Hypothalamus (tissue), 51 donors: ENCODE data around the gene INPP4A.
"Not testable (repeated sequence)": the region's sequence is repeated elsewhere in the genome, so short reads cannot be mapped to it uniquely, and the experiment has no call there.

Source experiments
- DNase-seq, 51 donors: peaks; one replicate each; lab custom pipeline; 2025; lab: John Stamatoyannopoulos, UW

INPP4A gene

GRCh38 chr2:98444436-98445176 is at the start of gene INPP4A:
INPP4A (plus strand) TSS chr2:98444858; CDS start chr2:98520049, 75,191 bp downstream.
- peak in 49 of 51 donors; percentile 25 to 82 (median 62) for DNase-seq

- no peak for DNase-seq
Measured at GRCh38 chr2:98395977-98396376, 48.7 kb upstream of the INPP4A start.

DNA sequence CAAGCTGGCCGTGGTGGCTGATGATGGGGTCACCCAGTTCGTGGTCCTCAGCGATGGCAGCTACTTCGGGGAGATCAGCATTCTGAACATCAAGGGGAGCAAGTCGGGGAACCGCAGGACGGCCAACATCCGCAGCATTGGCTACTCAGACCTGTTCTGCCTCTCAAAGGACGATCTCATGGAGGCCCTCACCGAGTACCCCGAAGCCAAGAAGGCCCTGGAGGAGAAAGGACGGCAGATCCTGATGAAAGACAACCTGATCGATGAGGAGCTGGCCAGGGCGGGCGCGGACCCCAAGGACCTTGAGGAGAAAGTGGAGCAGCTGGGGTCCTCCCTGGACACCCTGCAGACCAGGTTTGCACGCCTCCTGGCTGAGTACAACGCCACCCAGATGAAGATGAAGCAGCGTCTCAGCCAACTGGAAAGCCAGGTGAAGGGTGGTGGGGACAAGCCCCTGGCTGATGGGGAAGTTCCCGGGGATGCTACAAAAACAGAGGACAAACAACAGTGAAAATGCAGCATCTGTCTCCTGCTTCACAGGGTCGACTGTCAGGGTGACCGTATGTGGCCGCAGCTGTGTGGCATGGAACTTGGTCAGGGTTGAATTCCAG is 47.8 kb upstream of the INPP4A start:
- no peak for DNase-seq

DNA sequence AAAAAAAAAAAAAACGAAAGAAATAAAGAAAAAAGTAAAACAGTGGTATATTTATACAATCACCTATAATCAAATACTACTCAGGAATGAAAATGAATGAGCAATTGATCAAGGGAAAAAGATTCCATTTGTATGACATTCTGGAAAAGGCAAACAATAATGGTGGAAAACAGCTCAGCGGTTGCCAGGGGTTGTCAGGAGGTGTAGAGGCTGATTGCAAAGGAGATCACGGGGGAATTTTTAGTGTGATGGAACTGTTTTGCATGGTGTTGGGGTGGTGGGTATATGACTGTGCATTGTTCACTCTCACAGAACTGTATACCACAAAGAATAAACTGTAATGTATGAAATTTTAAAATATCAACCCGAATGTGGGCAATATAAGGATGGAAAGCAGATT is 45.5 kb upstream of the INPP4A start:
- no peak for DNase-seq

DNA sequence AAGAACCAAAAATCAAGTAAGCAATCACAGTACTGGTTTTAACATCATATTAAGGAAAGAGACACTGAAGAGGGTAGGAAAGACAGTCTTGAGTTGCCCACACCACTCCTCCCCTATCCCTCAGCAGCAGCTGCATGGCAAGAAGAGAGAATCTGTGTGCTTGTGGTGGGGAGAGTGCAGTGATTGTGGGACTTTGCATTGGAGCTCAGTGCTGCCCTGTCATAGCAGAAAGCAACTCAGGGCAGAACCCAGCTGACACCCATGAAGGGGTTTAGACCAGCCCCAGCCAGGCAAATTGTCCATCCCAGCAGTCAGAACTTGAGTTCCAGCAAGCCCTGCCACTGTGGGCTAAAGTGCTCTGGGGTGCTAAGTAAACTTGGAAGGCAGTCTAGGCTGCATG is 40.8 kb upstream of the INPP4A start:
- no peak for DNase-seq

DNA sequence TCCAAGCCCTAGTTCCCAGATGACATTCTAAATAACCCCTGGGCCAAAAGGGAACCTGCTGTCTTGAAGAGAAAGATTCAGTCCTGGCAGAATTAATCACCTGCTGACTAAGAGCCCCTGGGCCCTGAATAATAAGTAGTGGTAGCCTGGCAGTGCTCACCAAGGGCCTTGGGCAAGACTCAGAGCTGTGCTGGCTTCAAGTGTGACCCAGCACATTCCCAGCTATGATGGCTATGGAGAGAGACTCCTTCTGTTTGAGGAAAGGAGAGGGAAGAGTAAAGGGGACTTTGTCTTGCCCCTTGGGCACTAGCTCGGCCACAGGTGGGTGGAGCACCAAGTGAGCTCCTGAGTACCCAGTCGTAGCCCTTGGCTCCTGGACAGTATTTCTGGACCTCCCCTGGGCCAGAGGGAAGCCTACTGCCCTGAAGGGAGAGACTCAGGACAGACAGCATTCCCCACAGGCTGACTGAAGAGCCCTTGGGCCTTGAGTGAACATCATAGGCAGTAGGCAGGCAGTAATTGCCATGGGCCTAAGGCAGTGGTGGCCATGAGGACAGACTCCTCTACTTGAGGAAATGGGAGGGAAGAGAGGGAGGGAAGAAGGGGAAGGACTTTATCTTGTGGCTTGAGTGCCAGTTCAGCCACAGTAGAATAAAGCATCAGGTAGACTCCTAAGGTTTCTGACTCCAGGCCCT is 40.0 kb upstream of the INPP4A start:
- DNase-seq = no peak

DNA sequence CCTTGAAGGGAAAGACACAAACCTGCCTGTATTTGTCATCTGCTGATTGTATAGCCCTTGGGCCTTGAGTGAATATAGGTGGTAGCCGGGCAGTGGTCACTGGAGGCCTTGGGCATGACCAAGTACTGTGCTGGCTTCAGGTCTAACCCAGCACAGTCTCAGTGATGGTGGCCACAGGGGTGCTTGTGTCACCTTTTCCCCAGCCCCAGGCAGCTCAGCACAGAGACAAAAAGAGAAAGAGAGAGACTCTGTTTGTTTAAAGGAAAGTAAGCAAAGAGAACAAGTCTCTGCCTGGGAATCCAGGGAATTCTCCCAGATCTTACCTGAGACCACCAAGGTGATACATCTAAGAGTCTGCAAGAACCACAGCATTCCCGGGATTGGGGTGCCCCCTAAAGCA is 39.4 kb upstream of the INPP4A start:
- no peak for DNase-seq

GRCh38 chr2:98408155-98408554 is 36.5 kb upstream of the INPP4A start:
- no peak for DNase-seq

GRCh38 chr2:98412751-98413458 is 31.8 kb upstream of the INPP4A start:
- DNase-seq = peak in 15 of 51 donors; percentile 3 to 73 (median 12)

- DNase-seq = not testable (repeated sequence)
Measured at GRCh38 chr2:98414246-98414645, 30.4 kb upstream of the INPP4A start.

- not testable (repeated sequence) for DNase-seq
Measured at GRCh38 chr2:98415719-98416248, 28.9 kb upstream of the INPP4A start.

DNA sequence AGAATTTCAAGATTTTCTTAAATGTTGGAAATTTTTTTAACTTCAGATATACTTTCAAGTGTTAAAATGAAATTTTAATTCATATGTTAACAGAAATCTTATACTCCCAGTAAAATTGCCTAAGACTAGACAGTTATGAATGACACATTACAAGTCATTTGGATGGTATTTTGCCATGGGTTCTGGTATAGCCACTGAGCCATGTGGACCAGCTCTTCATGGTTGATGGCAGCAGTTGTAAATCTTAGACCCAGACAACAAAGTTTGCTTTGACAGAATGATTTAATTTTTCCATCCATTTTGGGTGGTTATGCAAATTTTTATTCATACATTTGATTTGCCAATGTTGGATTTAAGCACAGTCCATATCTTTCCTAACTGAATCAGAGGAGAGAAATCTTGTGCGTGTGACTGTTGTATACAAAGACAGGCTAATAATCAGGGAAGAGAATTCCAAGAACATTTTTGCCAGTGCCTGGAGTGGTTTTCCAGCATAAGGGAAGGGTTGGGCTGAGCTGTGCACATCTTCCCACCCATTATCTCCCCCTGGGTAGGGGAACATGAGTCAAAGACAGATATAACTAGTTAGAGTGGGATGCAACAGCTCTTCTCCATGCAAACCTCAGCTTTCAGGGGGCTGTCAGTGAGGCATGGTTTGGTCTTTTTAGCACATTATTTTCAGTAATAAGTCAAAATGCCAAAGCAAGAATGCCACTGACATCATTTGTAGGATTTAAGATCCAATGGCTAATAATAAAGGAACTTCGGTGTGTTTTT is 28.1 kb upstream of the INPP4A start:
- no peak for DNase-seq

DNA sequence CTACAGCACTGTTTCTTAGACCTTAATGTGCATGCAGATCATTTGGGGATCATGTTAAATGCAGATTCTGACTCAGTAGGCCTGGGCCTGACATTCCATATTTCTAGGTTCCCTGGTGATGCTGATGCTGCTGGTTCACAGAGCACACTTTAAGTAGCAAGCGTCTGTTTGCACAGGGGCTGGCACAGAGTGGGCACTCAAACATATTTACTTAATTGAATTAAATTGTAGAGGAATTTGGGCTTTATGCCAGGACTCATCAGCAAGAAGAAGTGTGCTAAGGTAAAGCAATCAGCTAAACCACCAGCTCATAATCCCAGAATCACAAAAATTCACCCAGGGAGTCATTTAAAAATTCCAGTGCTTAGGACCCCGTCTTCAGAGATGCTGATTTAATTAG is 25.1 kb upstream of the INPP4A start:
- DNase-seq = no peak

DNA sequence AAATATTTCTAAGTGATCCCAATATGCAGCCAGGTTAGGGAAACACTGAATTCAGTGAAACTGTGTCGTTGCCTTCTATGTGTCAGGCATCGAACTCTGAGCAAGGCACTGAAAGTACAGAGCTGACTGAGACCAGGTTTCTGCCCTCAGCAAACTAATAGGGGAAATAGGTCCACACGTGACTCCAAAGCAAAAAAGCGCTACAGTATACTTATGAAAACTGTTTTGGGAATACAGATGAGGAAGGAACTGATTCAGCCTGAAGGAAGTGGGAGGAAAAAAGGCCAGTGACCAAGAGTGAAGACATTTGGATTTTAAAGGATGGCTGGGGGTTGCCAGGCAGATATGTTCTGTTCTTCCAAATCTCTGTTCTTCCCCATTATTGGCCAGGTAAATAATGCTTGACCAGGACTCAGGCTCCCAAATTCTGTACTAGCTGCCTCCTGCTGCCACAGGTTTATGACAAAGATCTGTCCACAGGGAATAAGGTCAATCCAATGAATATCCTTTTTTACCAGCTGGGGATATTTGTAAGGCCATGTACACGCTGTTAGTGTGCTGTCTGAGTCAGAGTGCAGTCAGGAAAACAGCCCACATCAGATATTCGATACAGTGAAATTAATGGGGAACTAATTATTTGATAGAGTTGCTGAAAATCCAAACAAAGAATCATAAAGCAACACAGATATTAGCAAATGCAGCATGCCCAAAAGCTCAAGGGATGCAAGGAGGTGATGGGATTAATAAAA is 24.5 kb upstream of the INPP4A start:
- DNase-seq = no peak

DNA sequence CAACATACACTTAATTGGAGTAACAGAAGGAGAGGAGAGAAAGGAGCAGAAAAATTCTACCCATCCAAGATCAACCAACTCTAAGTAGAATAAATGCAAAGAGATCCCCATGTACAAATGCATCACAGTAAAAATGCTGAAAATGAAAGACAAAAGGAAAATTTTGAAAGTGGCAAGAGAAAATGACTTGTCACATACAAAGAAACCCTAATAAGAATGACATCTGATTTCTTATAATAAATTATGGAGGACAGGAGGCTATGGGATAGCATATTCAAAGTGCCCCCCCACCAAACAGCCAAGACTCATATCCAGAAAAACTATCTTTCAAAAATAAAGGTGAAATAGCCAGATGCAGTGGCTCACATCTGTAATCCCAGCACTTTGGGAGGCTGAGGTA is 22.2 kb upstream of the INPP4A start:
- no peak for DNase-seq

DNA sequence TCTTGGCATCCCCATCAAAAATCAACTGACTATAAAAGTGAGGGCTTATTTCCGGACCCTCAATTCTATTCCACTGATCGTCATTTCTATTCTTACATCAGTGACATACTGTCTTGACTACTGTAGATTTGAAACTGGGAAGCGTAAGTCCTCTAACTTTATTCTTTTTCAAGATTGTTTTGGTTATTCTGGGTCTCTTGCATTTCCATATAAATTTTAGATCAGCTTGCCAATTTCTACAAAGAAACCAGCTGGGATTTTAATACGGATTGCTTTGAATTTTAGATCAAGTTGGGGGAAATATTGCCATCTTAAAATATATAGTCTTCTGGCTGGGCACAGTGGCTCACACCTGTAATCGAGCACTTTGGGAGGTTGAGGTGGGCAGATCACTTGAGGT is 17.9 kb upstream of the INPP4A start:
- no peak for DNase-seq

DNA sequence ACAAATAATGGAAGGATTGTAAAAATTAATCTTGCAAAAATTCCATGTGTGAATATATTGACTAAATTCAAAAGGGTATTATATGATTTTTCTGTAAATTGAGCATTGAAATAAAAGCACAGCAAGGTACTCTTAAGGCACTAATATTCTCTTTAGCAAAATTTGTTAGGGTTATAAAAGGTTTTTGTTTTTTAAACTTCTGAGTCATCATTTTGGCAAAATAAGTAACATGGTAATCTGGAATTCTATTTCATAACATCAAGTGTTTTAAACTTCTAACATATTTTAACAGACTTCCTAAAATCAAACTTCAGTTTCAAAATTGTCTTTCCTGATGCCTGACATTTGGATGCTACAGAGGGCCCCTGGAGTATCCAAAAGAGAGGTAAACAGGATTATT is 12.5 kb upstream of the INPP4A start:
- no peak for DNase-seq

- no peak for DNase-seq
Measured at GRCh38 chr2:98433363-98433964, 11.2 kb upstream of the INPP4A start.

DNA sequence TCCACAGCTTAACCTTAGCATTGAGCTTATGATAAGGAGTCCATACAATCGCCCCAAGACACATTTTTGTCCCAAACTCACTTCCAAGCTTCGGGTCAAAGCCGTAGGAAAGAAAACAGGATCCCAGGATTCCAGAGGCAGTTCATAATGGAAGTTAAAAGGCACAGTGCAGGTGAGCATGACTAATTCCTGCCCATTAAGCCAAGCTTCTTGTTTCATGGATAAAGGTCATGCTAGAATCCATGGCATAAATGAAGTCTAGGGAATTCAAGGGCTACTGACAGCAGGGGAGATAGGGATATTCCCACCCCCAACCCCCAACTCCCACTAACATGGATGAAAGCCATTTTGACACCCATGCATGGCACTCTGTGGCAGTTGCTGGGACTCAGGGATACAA is 10.2 kb upstream of the INPP4A start:
- no peak for DNase-seq
